C4-2B (cell line): Measurements from ENCODE around the gene RPL4.
"Not testable (repeated sequence)": the region's sequence is repeated elsewhere in the genome, so short reads cannot be mapped to it uniquely, and the experiment has no call there.

Experiments
- H3K27ac ChIP-seq: fragments of 450-650 bp; 2 replicates; pipeline ENCODE4 v1.5.1; 2017
- ZFX ChIP-seq: fragments of 450-650 bp; IDR thresholded peaks from 2 replicates; pipeline ENCODE4 v1.6.1; 2017
- TF ChIP-seq, protein P1 (sequence below): fragments of 450-650 bp; conservative IDR thresholded peaks from 2 replicates; pipeline ENCODE4 v1.5.1; 2017; ENCODE audit warnings: mild to moderate bottlenecking

The RPL4 gene

DNA sequence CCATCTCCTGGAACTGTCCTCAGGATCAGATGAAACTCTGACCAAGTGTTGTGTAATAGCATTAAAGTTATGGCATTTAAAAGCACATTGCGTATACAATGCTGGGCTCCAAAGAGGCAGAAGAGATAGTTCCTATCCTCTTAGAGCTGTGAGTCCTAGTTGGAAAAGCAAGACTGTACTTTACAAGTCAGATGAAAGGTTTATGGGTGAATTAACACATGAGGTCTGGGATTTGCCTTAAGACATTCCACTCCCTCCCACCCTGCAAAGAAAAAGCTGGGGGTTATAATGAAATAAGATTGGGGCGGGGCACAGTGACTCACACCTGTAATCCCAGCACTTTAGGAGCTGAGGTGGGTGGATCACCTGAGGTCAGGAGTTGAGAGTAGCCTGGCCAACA is 42.7 kb downstream of the RPL4 start:
- no peak overlapping the region for H3K27ac ChIP-seq
- TF ChIP-seq ZFX, result no peak
- TF ChIP-seq, protein P1, sequence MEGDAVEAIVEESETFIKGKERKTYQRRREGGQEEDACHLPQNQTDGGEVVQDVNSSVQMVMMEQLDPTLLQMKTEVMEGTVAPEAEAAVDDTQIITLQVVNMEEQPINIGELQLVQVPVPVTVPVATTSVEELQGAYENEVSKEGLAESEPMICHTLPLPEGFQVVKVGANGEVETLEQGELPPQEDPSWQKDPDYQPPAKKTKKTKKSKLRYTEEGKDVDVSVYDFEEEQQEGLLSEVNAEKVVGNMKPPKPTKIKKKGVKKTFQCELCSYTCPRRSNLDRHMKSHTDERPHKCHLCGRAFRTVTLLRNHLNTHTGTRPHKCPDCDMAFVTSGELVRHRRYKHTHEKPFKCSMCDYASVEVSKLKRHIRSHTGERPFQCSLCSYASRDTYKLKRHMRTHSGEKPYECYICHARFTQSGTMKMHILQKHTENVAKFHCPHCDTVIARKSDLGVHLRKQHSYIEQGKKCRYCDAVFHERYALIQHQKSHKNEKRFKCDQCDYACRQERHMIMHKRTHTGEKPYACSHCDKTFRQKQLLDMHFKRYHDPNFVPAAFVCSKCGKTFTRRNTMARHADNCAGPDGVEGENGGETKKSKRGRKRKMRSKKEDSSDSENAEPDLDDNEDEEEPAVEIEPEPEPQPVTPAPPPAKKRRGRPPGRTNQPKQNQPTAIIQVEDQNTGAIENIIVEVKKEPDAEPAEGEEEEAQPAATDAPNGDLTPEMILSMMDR, result no peak

- not testable (repeated sequence) for H3K27ac ChIP-seq
Measured at GRCh38 chr15:66461294-66461693, 43.4 kb downstream of the RPL4 start.

GRCh38 chr15:66459818-66460615 is 44.6 kb downstream of the RPL4 start:
- TF ChIP-seq ZFX, result no peak
- TF ChIP-seq, protein P1, result no peak
- H3K27ac ChIP-seq, result no peak overlapping the region

DNA sequence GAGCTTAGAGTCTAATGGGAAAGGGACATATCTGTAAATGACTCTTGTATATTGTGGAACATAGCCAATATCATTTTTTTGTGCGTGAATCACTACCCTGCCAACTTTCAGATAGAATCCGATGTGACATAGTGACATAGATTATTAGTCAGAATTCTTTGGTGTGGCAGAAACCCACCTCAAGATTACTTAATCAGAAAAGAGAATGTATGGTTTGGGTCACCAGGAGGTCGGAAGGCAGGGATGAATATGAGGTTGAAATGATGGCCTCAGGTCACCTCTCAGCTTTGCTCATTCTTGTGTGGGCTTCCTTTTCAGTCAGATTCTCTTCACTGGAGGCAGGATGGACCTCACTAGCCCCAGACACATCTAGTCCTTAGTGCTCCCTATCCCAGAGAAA is 48.4 kb downstream of the RPL4 start:
- no peak overlapping the region for H3K27ac ChIP-seq
- no peak for TF ChIP-seq ZFX
- TF ChIP-seq, protein P1, result no peak

GRCh38 chr15:66454143-66454542 is 50.5 kb downstream of the RPL4 start:
- H3K27ac ChIP-seq, result no peak overlapping the region

DNA sequence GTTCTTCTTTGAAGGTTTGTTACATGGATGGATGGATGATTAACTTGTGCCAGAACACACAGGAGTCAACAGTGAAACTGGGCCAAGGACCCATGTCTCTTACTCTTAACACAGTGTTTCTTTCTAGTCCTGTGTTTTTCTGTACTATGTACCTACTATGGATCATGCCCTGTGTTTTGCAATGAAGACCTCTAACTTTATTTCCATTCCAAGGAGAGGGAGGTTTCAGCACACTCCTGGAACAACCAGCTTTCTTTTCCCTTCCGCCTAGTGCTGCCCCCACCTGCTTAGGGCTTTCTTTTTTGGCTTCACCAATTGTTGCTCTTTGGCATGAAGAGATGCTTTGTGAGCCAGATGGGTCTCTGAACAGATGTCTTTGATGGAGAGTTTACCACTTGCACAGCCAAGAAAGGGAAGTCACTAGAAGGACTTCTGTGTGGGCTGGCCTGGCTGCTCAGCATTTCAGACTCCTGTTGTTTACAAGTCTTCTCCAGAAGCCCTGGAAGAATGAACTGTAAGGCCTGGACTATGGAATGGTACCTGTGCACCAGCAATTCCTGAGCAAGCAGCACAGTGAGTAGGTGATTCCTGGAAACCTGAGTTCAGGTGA is 51.6 kb downstream of the RPL4 start:
- TF ChIP-seq, protein P1, result no peak
- no peak for TF ChIP-seq ZFX
- H3K27ac ChIP-seq, result no peak overlapping the region

More at GRCh38 chr15:66454143-66454542, 50.5 kb downstream of the RPL4 start:
- TF ChIP-seq, protein P1, result no peak
- TF ChIP-seq ZFX, result no peak

- TF ChIP-seq, protein P1, result no peak
- TF ChIP-seq ZFX, result no peak
- no peak overlapping the region for H3K27ac ChIP-seq
Measured at GRCh38 chr15:66452420-66452819, 52.2 kb downstream of the RPL4 start.
